Fibroblast of skin of left biceps (primary cell): ENCODE data around the gene ARFGEF2.
"Not testable (repeated sequence)": the region's sequence is repeated elsewhere in the genome, so short reads cannot be mapped to it uniquely, and the experiment has no call there.

ENCODE experiments used
- DNase-seq, 2 experiments: peaks; one replicate each; pipeline ENCODE4 v3.0.0-alpha.2; 2013; ENCODE audit warnings: low read depth in 2 of 2

The ARFGEF2 gene

DNA sequence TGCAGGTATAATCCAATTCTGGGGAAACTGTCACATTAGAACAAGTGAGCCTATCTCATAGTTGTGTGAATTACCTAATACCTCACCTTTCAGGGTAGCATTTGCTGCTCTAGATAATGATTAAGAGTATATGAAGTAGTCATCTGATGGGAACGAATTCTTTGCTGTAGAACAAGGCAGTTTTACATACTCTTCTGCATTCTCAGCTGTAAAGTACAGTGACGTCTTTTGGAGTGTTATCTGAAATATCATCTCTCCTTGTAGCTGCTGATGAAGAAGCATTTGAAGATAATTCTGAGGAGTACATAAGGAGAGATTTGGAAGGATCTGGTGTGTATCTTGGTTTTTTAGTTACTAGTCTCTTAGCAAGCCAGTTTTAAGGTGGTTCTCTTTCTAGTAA, 153.0 kb downstream of the ARFGEF2 start:
- DNase-seq, result no peak

DNA sequence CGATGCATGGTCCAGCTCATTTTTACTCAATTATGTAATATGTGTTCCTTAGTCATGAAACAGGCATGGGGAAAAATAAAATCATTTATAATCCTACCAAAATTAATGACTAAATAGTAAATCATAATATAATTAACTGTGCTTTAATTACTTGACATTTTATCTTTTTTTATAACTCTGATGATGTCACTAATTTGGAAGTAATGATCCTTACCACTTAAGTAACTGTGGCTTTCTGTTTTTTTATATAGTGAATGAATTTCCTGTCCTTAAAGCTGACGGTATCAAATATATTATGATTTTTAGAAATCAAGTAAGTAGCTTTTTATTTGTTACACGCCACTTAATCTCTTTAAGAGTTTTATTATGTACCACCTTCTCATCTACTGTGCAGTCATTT, 156.8 kb downstream of the ARFGEF2 start:
- DNase-seq, result no peak

DNA sequence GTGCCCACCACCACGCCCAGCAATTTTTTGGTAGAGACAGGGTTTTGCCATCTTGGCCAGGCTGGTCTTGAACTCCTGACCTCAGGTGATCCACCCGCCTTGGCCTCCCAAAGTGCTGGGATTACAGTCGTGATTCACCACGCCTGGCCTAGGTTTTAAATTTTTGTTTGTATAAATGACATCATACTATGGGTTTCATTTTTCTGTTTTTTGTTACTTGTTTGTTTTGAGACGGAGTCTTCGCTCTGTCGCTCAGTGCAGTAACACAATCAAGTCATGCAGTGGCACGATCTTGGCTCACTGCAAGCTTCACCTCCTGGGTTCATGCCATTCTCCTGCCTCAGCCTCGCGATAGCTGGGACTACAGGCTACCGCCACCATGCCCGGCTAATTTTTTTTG, 160.8 kb downstream of the ARFGEF2 start:
- DNase-seq, result not testable (repeated sequence)
